ENCODE results near the gene ARRDC3.
"Not testable (repeated sequence)": the region's sequence is repeated elsewhere in the genome, so short reads cannot be mapped to it uniquely, and the experiment has no call there.

Gene ARRDC3, protein sequence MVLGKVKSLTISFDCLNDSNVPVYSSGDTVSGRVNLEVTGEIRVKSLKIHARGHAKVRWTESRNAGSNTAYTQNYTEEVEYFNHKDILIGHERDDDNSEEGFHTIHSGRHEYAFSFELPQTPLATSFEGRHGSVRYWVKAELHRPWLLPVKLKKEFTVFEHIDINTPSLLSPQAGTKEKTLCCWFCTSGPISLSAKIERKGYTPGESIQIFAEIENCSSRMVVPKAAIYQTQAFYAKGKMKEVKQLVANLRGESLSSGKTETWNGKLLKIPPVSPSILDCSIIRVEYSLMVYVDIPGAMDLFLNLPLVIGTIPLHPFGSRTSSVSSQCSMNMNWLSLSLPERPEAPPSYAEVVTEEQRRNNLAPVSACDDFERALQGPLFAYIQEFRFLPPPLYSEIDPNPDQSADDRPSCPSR

GRCh38 chr5:91383027-91383955, at the start of gene ARRDC3:
Gene ARRDC3, minus strand, starts transcription at chr5:91383317. Its CDS starts 225 bp downstream, at chr5:91383092.
- peak; percentile 96 for DNase-seq

GRCh38 chr5:91430949-91431348, 47.8 kb upstream of the ARRDC3 start:
- DNase-seq = no peak

DNA sequence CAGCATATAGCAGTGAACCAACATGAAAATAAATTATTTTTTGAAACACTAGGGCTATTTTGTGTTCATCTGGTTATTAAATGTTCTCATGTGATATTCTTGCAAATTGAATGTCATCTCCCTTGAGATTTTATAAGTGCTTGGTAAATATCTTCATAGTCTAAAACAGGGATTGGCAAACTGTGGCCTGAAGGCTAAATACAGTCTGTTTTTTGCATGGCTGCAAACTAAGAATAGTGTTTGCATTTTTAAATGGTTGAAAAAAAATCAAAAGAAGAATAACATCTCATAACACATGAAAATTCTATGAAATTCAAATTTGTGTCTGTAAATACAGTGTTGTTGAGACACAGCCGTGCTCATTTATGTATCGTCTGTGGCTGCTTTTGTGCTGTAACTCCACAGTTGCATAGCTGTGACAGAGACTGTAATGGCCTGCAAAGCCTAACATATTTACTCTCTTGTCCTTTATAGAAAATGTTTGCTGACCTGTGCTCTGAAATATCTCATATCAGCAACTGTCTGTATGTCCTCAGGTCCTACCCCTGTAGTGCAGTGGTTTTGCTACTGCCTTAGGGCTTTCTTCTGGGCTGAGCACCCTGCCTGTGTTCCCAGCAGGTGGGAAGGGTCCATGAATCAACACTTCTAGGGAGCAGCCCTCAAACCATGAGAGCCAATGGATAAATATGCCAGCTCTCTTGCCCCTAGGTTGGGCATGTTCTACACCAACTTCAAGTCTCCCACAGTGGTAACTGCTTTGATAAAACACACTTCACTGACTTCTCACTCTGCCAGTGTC, 41.7 kb upstream of the ARRDC3 start:
- no peak for DNase-seq

DNA sequence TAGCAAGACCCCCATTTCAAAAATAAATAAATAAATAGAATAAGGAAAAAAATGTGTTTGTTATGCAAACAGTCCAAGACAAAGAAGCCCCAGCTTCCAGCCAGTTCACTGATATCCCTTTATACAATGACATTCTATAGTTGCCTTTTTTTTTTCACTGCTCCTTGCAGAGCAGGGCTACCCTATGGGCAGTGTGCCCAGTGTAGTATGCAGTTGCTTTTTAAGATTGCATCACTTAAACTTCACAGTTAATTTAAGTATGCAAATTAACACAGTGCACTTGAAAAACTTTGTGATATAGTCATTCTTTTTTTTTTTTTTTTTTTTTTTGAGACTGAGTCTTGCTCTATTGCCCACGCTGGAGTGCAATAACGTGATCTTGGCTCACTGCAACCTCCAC, 40.8 kb upstream of the ARRDC3 start:
- no peak for DNase-seq

DNA sequence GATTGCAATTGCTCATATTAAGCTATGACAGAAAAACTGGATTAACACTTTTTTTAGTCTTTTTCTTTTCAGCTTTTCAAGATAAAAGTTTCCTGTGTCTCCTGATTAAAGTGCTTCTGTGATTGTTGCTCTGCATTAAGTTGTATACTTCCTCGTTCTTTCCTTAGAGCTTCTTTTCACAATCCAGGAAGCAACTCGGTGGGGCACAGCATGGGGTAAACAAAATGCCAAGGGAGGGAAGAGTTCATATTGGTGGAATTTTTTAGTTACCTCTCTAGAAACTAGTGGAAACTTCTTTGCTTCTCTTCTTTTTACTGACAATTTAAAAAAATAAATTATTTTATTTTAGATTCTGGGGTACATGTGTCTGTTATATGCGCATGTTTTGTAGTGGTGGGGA, 37.8 kb upstream of the ARRDC3 start:
- DNase-seq = no peak

GRCh38 chr5:91419571-91420537, 36.7 kb upstream of the ARRDC3 start:
- peak; percentile 42 for DNase-seq

DNA sequence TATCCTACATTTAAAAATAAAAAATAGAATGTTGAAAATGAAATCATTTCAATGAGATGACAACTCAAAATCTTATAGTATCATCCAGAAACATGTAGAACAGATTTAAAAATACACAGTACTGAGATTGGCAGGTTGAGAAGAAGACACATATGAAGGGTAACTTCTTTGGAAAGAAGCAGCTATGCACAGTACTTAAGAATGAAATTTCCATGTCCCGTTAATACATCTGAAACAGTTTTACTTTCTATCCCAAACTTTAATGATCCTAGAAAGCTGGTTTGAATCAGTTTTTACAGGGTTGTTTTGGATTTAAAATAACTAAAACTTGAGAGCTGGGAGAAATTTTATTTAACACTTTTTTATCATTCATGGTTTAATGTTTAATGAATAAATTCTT, 36.0 kb upstream of the ARRDC3 start:
- no peak for DNase-seq

GRCh38 chr5:91418158-91418557, 35.0 kb upstream of the ARRDC3 start:
- no peak for DNase-seq

DNA sequence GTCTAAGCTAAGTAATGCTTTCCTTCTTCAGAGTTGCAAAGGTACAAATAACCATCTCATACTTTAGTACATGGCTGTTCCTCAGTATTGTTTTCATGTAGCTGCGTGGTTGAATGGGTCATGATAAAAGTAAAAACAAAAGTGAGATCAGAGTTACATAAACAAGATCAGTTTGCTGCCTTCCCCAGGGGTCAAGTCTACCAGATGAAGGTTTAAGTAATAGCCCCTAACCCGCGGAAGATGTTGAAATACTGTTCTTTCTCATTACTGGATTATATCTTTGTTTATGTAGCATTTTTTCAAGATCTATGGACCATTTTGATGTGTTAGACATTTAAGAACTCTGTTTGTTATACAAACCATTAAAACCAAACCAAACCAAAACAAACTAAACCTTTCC, 34.1 kb upstream of the ARRDC3 start:
- no peak for DNase-seq

GRCh38 chr5:91416491-91416890, 33.4 kb upstream of the ARRDC3 start:
- DNase-seq = no peak

GRCh38 chr5:91409304-91409703, 26.2 kb upstream of the ARRDC3 start:
- DNase-seq = no peak

- DNase-seq = no peak
Measured at GRCh38 chr5:91408710-91409109, 25.6 kb upstream of the ARRDC3 start.

GRCh38 chr5:91407204-91407603, 24.1 kb upstream of the ARRDC3 start:
- no peak for DNase-seq

GRCh38 chr5:91403438-91403837, 20.3 kb upstream of the ARRDC3 start:
- no peak for DNase-seq

DNA sequence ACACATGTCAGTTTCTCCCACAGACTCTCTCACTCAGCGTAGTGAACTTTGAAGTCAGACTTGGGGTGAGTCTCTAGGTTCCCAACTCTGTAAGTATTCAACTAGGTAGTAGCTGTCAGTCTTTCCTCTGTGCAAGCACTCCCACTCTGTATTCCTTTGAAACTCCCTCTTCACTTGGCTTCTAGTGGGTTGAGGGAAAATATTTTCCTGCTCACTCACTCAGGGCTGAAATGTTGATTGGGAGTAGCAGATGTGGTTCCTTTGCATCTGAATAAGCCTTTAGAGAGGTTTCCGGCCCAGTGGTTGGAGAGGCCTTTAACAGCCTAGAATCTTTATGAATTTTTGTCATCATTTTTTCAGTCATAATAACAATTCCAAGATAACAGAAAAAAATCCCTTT, 18.1 kb upstream of the ARRDC3 start:
- no peak for DNase-seq

- DNase-seq = no peak
Measured at GRCh38 chr5:91397791-91398190, 14.7 kb upstream of the ARRDC3 start.

GRCh38 chr5:91390268-91390667, 7.2 kb upstream of the ARRDC3 start:
- no peak for DNase-seq

GRCh38 chr5:91389555-91389954, 6.4 kb upstream of the ARRDC3 start:
- not testable (repeated sequence) for DNase-seq

DNA sequence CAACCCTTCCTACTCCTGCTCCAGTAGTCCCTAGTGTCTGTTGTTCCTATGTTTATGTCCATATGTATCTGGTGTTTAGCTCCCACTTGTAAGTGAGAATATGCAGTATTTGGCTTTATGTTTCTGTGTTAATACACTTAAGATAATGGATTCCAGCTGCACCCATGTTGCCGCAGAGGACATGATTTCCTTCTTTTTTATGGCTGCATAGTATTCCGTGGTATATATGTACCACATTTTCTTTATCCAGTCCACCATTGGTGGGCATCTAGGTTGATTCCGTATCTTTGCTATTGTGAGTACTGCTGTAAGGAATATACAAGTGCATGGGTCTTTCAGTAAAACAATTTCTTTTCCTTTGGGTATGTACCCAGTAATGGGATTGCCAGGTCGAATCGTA, 5.2 kb upstream of the ARRDC3 start:
- DNase-seq = no peak

DNA sequence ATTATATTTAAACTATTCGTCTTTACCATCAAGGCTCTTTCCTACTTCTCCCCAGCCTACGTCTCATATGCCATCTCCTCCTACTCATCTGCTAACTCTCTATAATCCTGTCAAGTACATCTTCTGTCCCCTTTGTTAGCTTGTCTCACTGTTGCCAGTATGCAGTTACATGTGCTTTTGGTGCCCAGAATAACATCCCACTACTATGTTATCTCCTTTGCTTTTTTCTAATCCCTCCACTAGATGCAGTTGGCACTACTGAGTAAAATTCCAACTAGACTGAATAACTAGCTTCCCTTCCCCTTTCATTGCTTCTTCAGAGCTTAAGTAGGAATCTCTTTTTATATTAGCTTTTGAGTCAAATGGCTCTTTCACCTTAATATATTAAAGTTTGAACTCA, 3.0 kb upstream of the ARRDC3 start:
- no peak for DNase-seq

DNA sequence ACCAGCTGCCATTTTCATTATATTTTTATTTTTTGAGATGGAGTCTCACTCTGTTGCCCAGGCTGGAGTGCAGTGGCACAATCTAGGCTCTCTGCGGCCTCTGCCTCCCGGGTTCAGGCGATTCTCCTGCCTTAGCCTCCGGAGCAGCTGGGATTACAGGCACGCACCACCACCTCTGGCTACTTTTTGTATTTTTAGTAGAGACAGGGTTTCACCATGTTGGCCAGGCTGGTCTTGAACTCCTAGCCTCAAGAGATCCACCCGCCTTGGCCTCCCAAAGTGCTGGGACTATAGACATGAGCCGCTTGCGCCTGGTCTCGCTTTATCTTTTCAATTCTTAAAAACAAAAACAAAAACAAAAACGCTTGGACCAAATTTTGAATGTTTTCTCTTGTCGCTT, 2.5 kb upstream of the ARRDC3 start:
- not testable (repeated sequence) for DNase-seq
